Activated T-cell treated with anti-CD3 and anti-CD28 coated beads, Interleukin-2, amount 50 U/mL, for 72 hours (primary cell): ENCODE data around the gene IQGAP2. TPM values are rescaled to one million over a fixed set of nuclear protein-coding genes. Genes with fewer than 3 reads are reported as not detected.

Experiments used
- ATAC-seq, 2 donors: fragments of 150-1000 bp; cut with Tn5 transposase; replicated peaks in 1 of 2; 2 replicates each; pipeline ENCODE4 v1.10.0; 2021; ENCODE audit warnings: moderate library complexity in 2 of 2, mild to moderate bottlenecking in 1 of 2
- DNase-seq, 2 donors: peaks; one replicate each; pipeline ENCODE4 v3.0.0; 2021 to 2022; ENCODE audit warnings: mixed read lengths in 1 of 2
- H3K27ac Mint-ChIP-seq: one replicate; pipeline ENCODE4 v1.8.0; 2022; ENCODE audit warnings: mild to moderate bottlenecking, moderate library complexity, mixed read lengths
- H3K27me3 Mint-ChIP-seq: one replicate; pipeline ENCODE4 v1.8.0; 2022; ENCODE audit warnings: low read depth, mixed read lengths
- H3K36me3 Mint-ChIP-seq, 2 donors: one replicate each; pipeline ENCODE4 v1.8.0; 2022; ENCODE audit warnings: mixed read lengths in 2 of 2, mild to moderate bottlenecking in 1 of 2; ENCODE audit not compliant: insufficient read depth in 2 of 2
- H3K4me1 Mint-ChIP-seq: one replicate; pipeline ENCODE4 v1.8.0; 2022; ENCODE audit warnings: low read depth, mixed read lengths
- H3K4me3 Mint-ChIP-seq, 2 donors: one replicate each; pipeline ENCODE4 v1.8.0; 2022; ENCODE audit warnings: mild to moderate bottlenecking in 2 of 2, mixed read lengths in 2 of 2, moderate library complexity in 2 of 2
- H3K9me3 Mint-ChIP-seq, 2 donors: one replicate each; pipeline ENCODE4 v1.8.0; 2022; ENCODE audit warnings: mixed read lengths in 2 of 2
- total RNA-seq, 2 donors: library from RNA; stranded (reverse); gene quantifications; one replicate each; pipeline ENCODE4 v1.2.3, GENCODE V29; 2022

The IQGAP2 gene
- total RNA-seq, 2 donors from 2014 or later, result 78.0 to 108 TPM

GRCh38 chr5:76522103-76522935 lies 119.2 kb downstream of the IQGAP2 start:
- H3K27ac Mint-ChIP-seq, result peak overlapping the region; percentile 98
- peaks cover 3% of the 10 kb centered on the region in 2 donors for H3K9me3 Mint-ChIP-seq
- H3K27me3 Mint-ChIP-seq, result no peaks in the 10 kb centered on the region
- peak overlapping the region; percentile 42 to 68 for H3K4me3 Mint-ChIP-seq
- DNase-seq (no peak), ATAC-seq (peak; percentile 57 to 77)
- peaks cover 5 to 6% of the 10 kb centered on the region in 2 donors for H3K36me3 Mint-ChIP-seq
- peaks cover 62% of the 10 kb centered on the region for H3K4me1 Mint-ChIP-seq

GRCh38 chr5:76524101-76524835 lies 121.2 kb downstream of the IQGAP2 start:
- Mint-ChIP-seq H3K27me3 (no peaks in the 10 kb centered on the region), H3K4me1 (peaks cover 77% of the 10 kb centered on the region), H3K9me3 (peaks cover 0 to 1% of the 10 kb centered on the region in 2 donors), H3K4me3 (peak overlapping the region in 1 of 2 donors; percentile 10), H3K27ac (no peak overlapping the region), H3K36me3 (peaks cover 0 to 4% of the 10 kb centered on the region in 2 donors)
- DNase-seq (no peak), ATAC-seq (no peak)

- Mint-ChIP-seq H3K36me3 (peaks cover 0 to 4% of the 10 kb centered on the region in 2 donors), H3K27ac (peak overlapping the region; percentile 41), H3K27me3 (no peaks in the 10 kb centered on the region), H3K4me1 (peaks cover 75% of the 10 kb centered on the region), H3K9me3 (peaks cover 0 to 1% of the 10 kb centered on the region in 2 donors), H3K4me3 (no peak overlapping the region)
- DNase-seq, result no peak
- ATAC-seq, result no peak
Observed at GRCh38 chr5:76524868-76525267, 121.8 kb downstream of the IQGAP2 start.

- no peak overlapping the region for H3K27ac Mint-ChIP-seq
- ATAC-seq (no peak), DNase-seq (no peak)
- H3K4me1 Mint-ChIP-seq, result peaks cover 74% of the 10 kb centered on the region
- H3K36me3 Mint-ChIP-seq, result peaks cover 0 to 2% of the 10 kb centered on the region in 2 donors
- H3K27me3 Mint-ChIP-seq, result no peaks in the 10 kb centered on the region
- no peak overlapping the region for H3K4me3 Mint-ChIP-seq
- H3K9me3 Mint-ChIP-seq, result peaks cover 0 to 1% of the 10 kb centered on the region in 2 donors
Observed at GRCh38 chr5:76525956-76526355, 122.9 kb downstream of the IQGAP2 start.

GRCh38 chr5:76526950-76527583 lies 124.0 kb downstream of the IQGAP2 start:
- H3K27ac Mint-ChIP-seq, result no peak overlapping the region
- no peak for DNase-seq
- ATAC-seq, result no peak
- peaks cover 0 to 1% of the 10 kb centered on the region in 2 donors for H3K9me3 Mint-ChIP-seq
- no peaks in the 10 kb centered on the region for H3K36me3 Mint-ChIP-seq
- H3K4me1 Mint-ChIP-seq, result peaks cover 66% of the 10 kb centered on the region
- no peaks in the 10 kb centered on the region for H3K27me3 Mint-ChIP-seq
- no peak overlapping the region for H3K4me3 Mint-ChIP-seq

GRCh38 chr5:76527685-76528161 lies 124.6 kb downstream of the IQGAP2 start:
- Mint-ChIP-seq H3K27me3 (no peaks in the 10 kb centered on the region), H3K9me3 (peaks cover 0 to 1% of the 10 kb centered on the region in 2 donors), H3K4me3 (no peak overlapping the region), H3K27ac (no peak overlapping the region), H3K36me3 (no peaks in the 10 kb centered on the region), H3K4me1 (peaks cover 59% of the 10 kb centered on the region)
- DNase-seq (no peak), ATAC-seq (no peak)

- Mint-ChIP-seq H3K27ac (peak overlapping the region; percentile 73), H3K27me3 (no peaks in the 10 kb centered on the region), H3K4me3 (peak overlapping the region in 1 of 2 donors; percentile 31), H3K4me1 (peaks cover 49% of the 10 kb centered on the region), H3K9me3 (peaks cover 0 to 1% of the 10 kb centered on the region in 2 donors), H3K36me3 (peaks cover 0 to 2% of the 10 kb centered on the region in 2 donors)
- peak; percentile 88 to 95 for ATAC-seq
- DNase-seq, result no peak
Observed at GRCh38 chr5:76528547-76529331, 125.7 kb downstream of the IQGAP2 start.

- no peak overlapping the region for H3K27ac Mint-ChIP-seq
- DNase-seq, result no peak
- no peaks in the 10 kb centered on the region for H3K27me3 Mint-ChIP-seq
- peaks cover 0 to 1% of the 10 kb centered on the region in 2 donors for H3K9me3 Mint-ChIP-seq
- H3K36me3 Mint-ChIP-seq, result peaks cover 0 to 2% of the 10 kb centered on the region in 2 donors
- peak in 1 of 2 donors; percentile 12 for ATAC-seq
- H3K4me3 Mint-ChIP-seq, result peak overlapping the region in 1 of 2 donors; percentile 31
- peaks cover 41% of the 10 kb centered on the region for H3K4me1 Mint-ChIP-seq
Observed at GRCh38 chr5:76529464-76530344, 126.6 kb downstream of the IQGAP2 start.

GRCh38 chr5:76532052-76532451 lies 129.0 kb downstream of the IQGAP2 start:
- H3K4me3 Mint-ChIP-seq, result no peak overlapping the region
- no peak for ATAC-seq
- peaks cover 0 to 2% of the 10 kb centered on the region in 2 donors for H3K36me3 Mint-ChIP-seq
- H3K27ac Mint-ChIP-seq, result no peak overlapping the region
- H3K27me3 Mint-ChIP-seq, result no peaks in the 10 kb centered on the region
- no peak for DNase-seq
- peaks cover 0 to 1% of the 10 kb centered on the region in 2 donors for H3K9me3 Mint-ChIP-seq
- peaks cover 26% of the 10 kb centered on the region for H3K4me1 Mint-ChIP-seq

- Mint-ChIP-seq H3K4me3 (no peak overlapping the region), H3K27ac (no peak overlapping the region), H3K4me1 (peaks cover 18% of the 10 kb centered on the region)
Observed at GRCh38 chr5:76532973-76533372, 129.9 kb downstream of the IQGAP2 start.

GRCh38 chr5:76535577-76535976 lies 132.5 kb downstream of the IQGAP2 start:
- H3K36me3 Mint-ChIP-seq, result peaks cover 0 to 2% of the 10 kb centered on the region in 2 donors
- DNase-seq (no peak), ATAC-seq (no peak)
- no peaks in the 10 kb centered on the region for H3K9me3 Mint-ChIP-seq
- H3K4me1 Mint-ChIP-seq, result peaks cover 23% of the 10 kb centered on the region
- no peak overlapping the region for H3K4me3 Mint-ChIP-seq
- H3K27me3 Mint-ChIP-seq, result no peaks in the 10 kb centered on the region
- no peak overlapping the region for H3K27ac Mint-ChIP-seq

More at GRCh38 chr5:76532973-76533372, 129.9 kb downstream of the IQGAP2 start:
- Mint-ChIP-seq H3K27me3 (no peaks in the 10 kb centered on the region), H3K36me3 (peaks cover 0 to 2% of the 10 kb centered on the region in 2 donors), H3K9me3 (peaks cover 0 to 1% of the 10 kb centered on the region in 2 donors)
- ATAC-seq, result no peak
- DNase-seq, result no peak
